NT2/D1 (cell line): ENCODE measurements around the gene RGS7.

Experiments
- DNase-seq: peaks from one replicate; pipeline ENCODE4 v3.0.0-alpha.2; 2011; ENCODE audit warnings: low read depth, low spot score
- H3K27me3 ChIP-seq: 2 replicates; pipeline ENCODE4 v1.6.0; 2011; ENCODE audit warnings: mild to moderate bottlenecking; ENCODE audit not compliant: insufficient read length, insufficient read depth
- H3K36me3 ChIP-seq: 2 replicates; pipeline ENCODE4 v1.6.1; 2011; ENCODE audit warnings: mild to moderate bottlenecking, low read length, mixed read lengths; ENCODE audit not compliant: insufficient read depth, insufficient read length
- H3K4me1 ChIP-seq: 2 replicates; pipeline ENCODE4 v1.5.1; 2011; ENCODE audit not compliant: insufficient read depth, insufficient read length
- H3K4me3 ChIP-seq: 2 replicates; pipeline ENCODE4 v1.5.1; 2011; ENCODE audit warnings: low read depth; ENCODE audit not compliant: insufficient read length
- H3K9ac ChIP-seq: 2 replicates; pipeline ENCODE4 v1.6.0; 2011; ENCODE audit warnings: low read depth; ENCODE audit not compliant: insufficient read length
- H3K9me3 ChIP-seq: 2 replicates; pipeline ENCODE4 v1.5.1; 2011; ENCODE audit warnings: mild to moderate bottlenecking, low read length; ENCODE audit not compliant: insufficient read depth
- SUZ12 ChIP-seq: IDR thresholded peaks from 2 replicates; pipeline ENCODE4 v1.6.1; 2011; ENCODE audit not compliant: insufficient read length, insufficient read depth; ENCODE audit errors: extremely low read depth
- YY1 ChIP-seq: IDR thresholded peaks from 2 replicates; pipeline ENCODE4 v1.6.1; 2011; ENCODE audit not compliant: insufficient read length, insufficient read depth
- ZNF274 ChIP-seq: IDR thresholded peaks from 2 replicates; pipeline ENCODE4 v1.6.1; 2011; ENCODE audit warnings: mild to moderate bottlenecking, low read depth, low read length

The RGS7 gene

DNA sequence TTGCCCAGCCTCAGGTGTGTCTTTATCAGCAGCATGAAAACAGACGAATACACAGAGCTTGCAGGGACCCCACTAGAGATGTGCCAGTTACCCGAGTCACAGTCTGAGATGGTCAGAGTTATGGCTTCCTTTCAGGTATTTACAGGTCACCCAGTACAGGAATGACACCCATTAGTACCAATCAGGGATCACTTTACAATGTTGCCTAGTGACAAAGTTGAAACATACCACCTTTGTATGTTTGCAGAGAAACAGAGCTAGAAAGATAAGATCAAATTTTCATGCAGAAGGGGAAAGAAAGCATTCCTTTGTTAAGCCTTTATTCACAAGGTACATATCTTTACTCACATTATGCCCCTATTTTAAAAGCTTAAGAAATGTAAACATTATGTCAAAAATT, 137.6 kb downstream of the RGS7 start:
- Histone ChIP-seq H3K4me3 (no peak overlapping the region), H3K36me3 (no peaks in the 10 kb centered on the region), H3K4me1 (no peaks in the 10 kb centered on the region), H3K9me3 (no peaks in the 10 kb centered on the region; the same call in 1 of the 2 replicates), H3K27me3 (no peaks in the 10 kb centered on the region), H3K9ac (no peak overlapping the region)
- TF ChIP-seq YY1 (no peak), ZNF274 (no peak), SUZ12 (no peak)
- DNase-seq: no peak

DNA sequence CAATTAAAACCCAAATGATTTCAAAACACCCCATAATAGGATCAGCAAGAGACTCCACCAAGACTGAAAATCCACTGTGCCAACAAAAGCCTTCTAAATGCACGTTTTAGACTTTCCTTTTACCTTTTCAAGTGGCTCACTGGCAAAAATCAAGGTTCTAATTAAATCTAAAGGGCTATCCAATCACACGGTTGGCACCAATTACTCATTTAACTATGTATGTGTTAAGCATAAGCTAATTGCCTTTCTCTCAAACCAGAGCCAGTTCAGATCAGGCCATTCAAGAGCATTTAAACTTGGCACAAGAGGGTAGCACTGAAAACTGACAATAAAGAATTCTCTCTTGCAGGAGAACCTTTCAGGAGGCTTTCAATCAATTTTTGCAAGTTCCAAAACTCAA, 139.5 kb downstream of the RGS7 start:
- Histone ChIP-seq H3K9me3 (no peaks in the 10 kb centered on the region), H3K27me3 (no peaks in the 10 kb centered on the region), H3K9ac (no peak overlapping the region), H3K4me3 (no peak overlapping the region), H3K4me1 (no peaks in the 10 kb centered on the region), H3K36me3 (no peaks in the 10 kb centered on the region)
- no peak for DNase-seq
- no peak for TF ChIP-seq ZNF274

DNA sequence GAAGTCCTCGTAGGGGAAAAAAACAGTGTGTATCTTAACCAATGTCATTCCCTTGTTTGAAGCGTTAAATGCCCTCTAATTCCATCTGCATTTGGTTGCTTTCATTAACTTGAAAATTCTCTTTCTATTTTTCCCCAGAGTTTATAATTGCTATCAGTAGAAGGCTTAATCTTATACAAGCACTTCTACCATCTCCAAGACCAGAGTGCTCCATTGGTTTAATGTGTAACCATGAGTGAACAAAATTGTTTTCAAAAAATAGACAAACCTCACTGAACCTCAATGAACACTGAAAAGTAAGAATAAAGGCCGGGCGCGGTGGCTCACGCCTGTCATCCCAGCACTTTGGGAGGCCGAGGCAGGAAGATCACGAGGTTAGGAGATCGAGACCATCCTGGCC, 141.3 kb downstream of the RGS7 start:
- H3K9ac ChIP-seq: no peak overlapping the region
- no peaks in the 10 kb centered on the region for H3K36me3 ChIP-seq
- H3K9me3 ChIP-seq: no peaks in the 10 kb centered on the region
- no peak overlapping the region for H3K4me3 ChIP-seq
- H3K4me1 ChIP-seq: no peaks in the 10 kb centered on the region
- TF ChIP-seq YY1 (no peak), SUZ12 (no peak), ZNF274 (no peak)
- no peaks in the 10 kb centered on the region for H3K27me3 ChIP-seq
- DNase-seq: no peak

DNA sequence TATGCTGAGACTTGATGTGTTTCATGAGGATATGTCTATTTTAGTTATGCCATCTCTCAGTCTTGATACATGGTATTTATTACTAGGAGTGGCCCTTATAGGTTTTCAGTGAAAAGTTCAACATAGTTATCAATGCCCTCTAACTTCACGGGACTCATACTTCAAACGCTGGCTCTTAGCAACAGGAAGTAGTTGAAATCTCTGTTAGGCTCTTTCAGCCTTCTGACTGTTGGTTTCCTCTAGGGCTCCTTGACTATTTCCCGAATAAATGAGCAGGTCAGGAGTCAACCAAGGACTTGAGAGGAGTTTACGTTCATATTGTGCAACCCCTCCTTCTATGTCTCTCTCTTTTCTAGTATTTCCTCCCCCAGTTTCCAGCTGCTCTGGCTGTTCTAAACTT, 141.8 kb downstream of the RGS7 start:
- no peaks in the 10 kb centered on the region for H3K36me3 ChIP-seq
- no peak for TF ChIP-seq SUZ12
- TF ChIP-seq YY1: no peak
- TF ChIP-seq ZNF274: no peak
- no peaks in the 10 kb centered on the region for H3K4me1 ChIP-seq
- no peak overlapping the region for H3K4me3 ChIP-seq
- no peaks in the 10 kb centered on the region for H3K9me3 ChIP-seq
- no peak overlapping the region for H3K9ac ChIP-seq
- no peaks in the 10 kb centered on the region for H3K27me3 ChIP-seq
- DNase-seq: no peak

DNA sequence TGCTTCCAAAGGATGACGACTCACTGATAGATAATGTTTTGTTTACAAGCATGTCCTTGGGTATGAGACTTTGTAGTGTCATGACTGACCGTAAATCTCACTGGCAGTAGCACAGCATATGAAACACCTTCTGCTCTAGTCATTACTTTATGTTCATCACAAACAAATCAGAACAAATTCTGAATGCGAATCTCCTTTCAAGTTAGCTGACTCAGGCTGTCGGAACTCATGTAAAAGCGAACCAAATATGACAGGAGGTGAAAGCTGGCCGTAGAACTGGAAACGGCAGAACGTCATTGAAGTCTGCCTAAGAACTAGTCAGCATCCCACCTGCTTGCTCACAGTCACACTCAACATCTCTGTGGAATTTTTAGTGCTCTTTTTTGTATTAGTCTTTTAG, 143.9 kb downstream of the RGS7 start:
- no peak for TF ChIP-seq SUZ12
- TF ChIP-seq YY1: no peak
- TF ChIP-seq ZNF274: no peak
- Histone ChIP-seq H3K9ac (no peak overlapping the region), H3K36me3 (no peaks in the 10 kb centered on the region), H3K4me1 (no peaks in the 10 kb centered on the region), H3K27me3 (no peaks in the 10 kb centered on the region), H3K4me3 (no peak overlapping the region), H3K9me3 (no peaks in the 10 kb centered on the region)
- no peak for DNase-seq

DNA sequence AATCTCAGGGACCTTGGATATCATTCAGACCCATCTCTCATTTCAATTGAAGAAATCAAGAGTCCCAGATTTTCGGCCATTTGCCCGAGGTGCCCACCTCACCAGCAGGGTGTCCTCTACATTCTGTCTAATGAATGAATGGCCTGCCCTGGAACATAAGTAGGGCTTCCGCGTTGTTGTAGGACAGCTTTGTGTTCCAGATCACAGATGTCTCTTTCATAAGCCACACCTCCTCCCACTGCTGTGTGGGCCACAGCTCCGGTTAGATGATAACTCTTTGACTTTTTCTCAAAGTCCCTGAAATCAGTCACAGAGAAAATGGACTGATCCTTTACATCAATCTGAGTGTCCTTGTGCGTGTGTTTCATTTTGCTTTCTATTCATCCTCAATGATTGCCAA, 144.4 kb downstream of the RGS7 start:
- H3K9ac ChIP-seq: no peak overlapping the region
- no peaks in the 10 kb centered on the region for H3K27me3 ChIP-seq
- TF ChIP-seq ZNF274: no peak
- TF ChIP-seq YY1: no peak
- TF ChIP-seq SUZ12: no peak
- no peaks in the 10 kb centered on the region for H3K4me1 ChIP-seq
- H3K4me3 ChIP-seq: no peak overlapping the region
- no peaks in the 10 kb centered on the region for H3K9me3 ChIP-seq
- no peak for DNase-seq
- no peaks in the 10 kb centered on the region for H3K36me3 ChIP-seq

DNA sequence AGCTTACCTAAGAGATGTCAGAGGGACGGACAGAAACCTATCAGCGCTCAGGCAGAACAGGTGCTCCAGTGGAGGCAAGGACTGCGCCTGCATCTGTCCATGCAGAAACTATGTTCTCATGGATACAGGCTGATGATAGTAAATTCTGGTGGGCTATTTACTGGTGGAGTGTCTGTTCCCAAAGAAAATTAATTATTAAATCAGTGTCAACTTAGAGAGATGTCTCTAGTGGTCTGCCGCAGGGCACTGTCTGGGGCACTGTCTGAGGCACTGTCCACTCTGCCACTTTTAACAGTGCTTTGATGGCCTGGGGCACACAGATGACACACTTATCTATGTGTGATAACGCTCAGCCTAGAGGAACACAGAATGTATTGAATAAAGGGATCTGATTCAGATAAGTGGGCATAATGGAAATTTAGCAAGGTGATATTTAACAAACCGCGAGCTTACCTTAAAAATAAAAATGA, 148.1 kb downstream of the RGS7 start:
- H3K9me3 ChIP-seq: no peaks in the 10 kb centered on the region
- H3K36me3 ChIP-seq: no peaks in the 10 kb centered on the region
- no peaks in the 10 kb centered on the region for H3K4me1 ChIP-seq
- no peaks in the 10 kb centered on the region for H3K27me3 ChIP-seq
- no peak overlapping the region for H3K4me3 ChIP-seq
- no peak overlapping the region for H3K9ac ChIP-seq
- DNase-seq: no peak
- TF ChIP-seq SUZ12 (no peak), YY1 (no peak), ZNF274 (no peak)

DNA sequence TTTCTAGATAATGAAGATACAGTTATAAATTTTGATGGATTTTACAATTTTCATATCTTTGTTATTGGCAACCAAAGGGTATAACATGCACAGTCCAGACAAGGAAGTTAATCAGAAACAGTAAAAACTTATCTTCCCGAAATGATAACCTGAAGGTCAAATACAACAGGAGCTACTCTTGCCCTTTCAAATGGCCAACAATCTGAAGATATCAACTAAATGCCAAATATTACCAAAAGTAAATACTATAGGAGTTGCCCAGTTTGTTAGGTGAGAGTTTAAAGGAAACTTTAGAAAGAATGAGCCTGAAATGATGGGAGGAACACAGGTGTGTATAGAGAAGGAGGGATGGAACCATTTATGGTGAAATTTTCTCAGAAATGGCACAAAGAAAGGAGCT, 153.2 kb downstream of the RGS7 start:
- DNase-seq: no peak
- H3K4me1 ChIP-seq: no peaks in the 10 kb centered on the region
- no peaks in the 10 kb centered on the region for H3K27me3 ChIP-seq
- H3K9me3 ChIP-seq: no peaks in the 10 kb centered on the region
- H3K36me3 ChIP-seq: no peaks in the 10 kb centered on the region
- no peak overlapping the region for H3K4me3 ChIP-seq
- no peak overlapping the region for H3K9ac ChIP-seq
- TF ChIP-seq YY1 (no peak), ZNF274 (no peak), SUZ12 (no peak)
